OCI-LY1 (cell line): ENCODE measurements around the gene COL26A1.

Experiments
- H2AFZ ChIP-seq: fragments of 200-600 bp; sonication (generic), shearing (Covaris generic); 2 replicates; pipeline ENCODE4 v1.6.0; 2014; ENCODE audit warnings: antibody characterized with exemption, mild to moderate bottlenecking, low read length
- H3F3A ChIP-seq: fragments of 200-600 bp; sonication (generic), shearing (Covaris generic); 2 replicates; pipeline ENCODE4 v1.6.0; 2014; ENCODE audit warnings: mild to moderate bottlenecking, antibody characterized with exemption, low read length, moderate library complexity; ENCODE audit not compliant: insufficient read depth
- H3K27ac ChIP-seq: fragments of 200-600 bp; sonication (generic); 2 replicates; pipeline ENCODE4 v1.5.1; 2014; ENCODE audit warnings: low read length, mixed run types, mild to moderate bottlenecking, low read depth; ENCODE audit not compliant: poor library complexity, severe bottlenecking
- H3K27me3 ChIP-seq: fragments of 200-600 bp; sonication (generic); 2 replicates; pipeline ENCODE4 v1.6.0; 2014; ENCODE audit warnings: antibody characterized with exemption, mild to moderate bottlenecking, low read length, moderate library complexity; ENCODE audit not compliant: insufficient read depth
- H3K36me3 ChIP-seq: fragments of 200-600 bp; sonication (generic); 2 replicates; pipeline ENCODE4 v1.6.1; 2014; ENCODE audit warnings: mild to moderate bottlenecking, antibody characterized with exemption, low read length, moderate library complexity, mixed read lengths; ENCODE audit not compliant: insufficient read depth
- H3K4me1 ChIP-seq: fragments of 200-600 bp; sonication (generic); 2 replicates; pipeline ENCODE4 v1.5.1; 2014; ENCODE audit warnings: mild to moderate bottlenecking, low read length, moderate library complexity; ENCODE audit not compliant: insufficient read depth, severe bottlenecking
- H3K4me2 ChIP-seq: fragments of 200-600 bp; sonication (generic), shearing (Covaris generic); 2 replicates; pipeline ENCODE4 v1.6.1; 2014; ENCODE audit warnings: low read length
- H3K4me3 ChIP-seq: fragments of 200-600 bp; sonication (generic); 2 replicates; pipeline ENCODE4 v1.5.1; 2014; ENCODE audit warnings: low read length, low read depth, mild to moderate bottlenecking, mixed read lengths; ENCODE audit not compliant: poor library complexity, severe bottlenecking
- H3K79me2 ChIP-seq: fragments of 200-600 bp; shearing (Covaris generic); 2 replicates; pipeline ENCODE4 v1.6.1; 2016; ENCODE audit warnings: mixed run types, low read length, mixed read lengths; ENCODE audit not compliant: insufficient read depth
- H3K9ac ChIP-seq: fragments of 200-600 bp; sonication (generic), shearing (Covaris generic); 2 replicates; pipeline ENCODE4 v1.6.1; 2014; ENCODE audit warnings: mild to moderate bottlenecking, low read length, mixed read lengths
- H3K9me2 ChIP-seq: fragments of 200-600 bp; sonication (generic), shearing (Covaris generic); 2 replicates; pipeline ENCODE4 v1.6.1; 2014; ENCODE audit warnings: low read depth, mild to moderate bottlenecking, low read length, mixed read lengths
- H3K9me3 ChIP-seq: fragments of 200-600 bp; shearing (Covaris generic); 2 replicates; pipeline ENCODE4 v1.6.1; 2014; ENCODE audit warnings: low read length, mixed read lengths
- H4K20me1 ChIP-seq: fragments of 200-600 bp; sonication (generic), shearing (Covaris generic); 2 replicates; pipeline ENCODE4 v1.6.0; 2016; ENCODE audit warnings: mild to moderate bottlenecking, low read length; ENCODE audit not compliant: insufficient read depth
- EZH2 ChIP-seq: fragments of 200-600 bp; sonication (generic), shearing (Covaris generic); IDR thresholded peaks from 2 replicates; pipeline ENCODE4 v1.8.0; 2017; ENCODE audit warnings: borderline replicate concordance, mixed run types, mild to moderate bottlenecking, antibody characterized with exemption, low read length, moderate library complexity, mixed read lengths
- TF ChIP-seq, protein P1 (sequence below): fragments of 200-600 bp; sonication (generic), shearing (Covaris generic); IDR thresholded peaks from 2 replicates; pipeline ENCODE4 v1.5.1; 2017; ENCODE audit warnings: mild to moderate bottlenecking, antibody characterized with exemption, low read length, moderate library complexity, mixed read lengths

The COL26A1 gene

GRCh38 chr7:101374990-101375389 is 12.3 kb downstream of the COL26A1 start:
- Histone ChIP-seq H4K20me1 (no peaks in the 10 kb centered on the region), H3K4me1 (no peaks in the 10 kb centered on the region), H3K27me3 (peaks cover 18% of the 10 kb centered on the region; the same call in 1 of the 2 replicates), H3K4me3 (no peak overlapping the region), H3K9me2 (no peaks in the 10 kb centered on the region), H3K36me3 (no peaks in the 10 kb centered on the region), H3K9ac (no peak overlapping the region), H3F3A (no peaks in the 10 kb centered on the region), H3K9me3 (no peaks in the 10 kb centered on the region), H3K27ac (no peak overlapping the region), H2AFZ (no peak overlapping the region), H3K4me2 (no peak overlapping the region), H3K79me2 (no peaks in the 10 kb centered on the region)
- TF ChIP-seq, protein P1, sequence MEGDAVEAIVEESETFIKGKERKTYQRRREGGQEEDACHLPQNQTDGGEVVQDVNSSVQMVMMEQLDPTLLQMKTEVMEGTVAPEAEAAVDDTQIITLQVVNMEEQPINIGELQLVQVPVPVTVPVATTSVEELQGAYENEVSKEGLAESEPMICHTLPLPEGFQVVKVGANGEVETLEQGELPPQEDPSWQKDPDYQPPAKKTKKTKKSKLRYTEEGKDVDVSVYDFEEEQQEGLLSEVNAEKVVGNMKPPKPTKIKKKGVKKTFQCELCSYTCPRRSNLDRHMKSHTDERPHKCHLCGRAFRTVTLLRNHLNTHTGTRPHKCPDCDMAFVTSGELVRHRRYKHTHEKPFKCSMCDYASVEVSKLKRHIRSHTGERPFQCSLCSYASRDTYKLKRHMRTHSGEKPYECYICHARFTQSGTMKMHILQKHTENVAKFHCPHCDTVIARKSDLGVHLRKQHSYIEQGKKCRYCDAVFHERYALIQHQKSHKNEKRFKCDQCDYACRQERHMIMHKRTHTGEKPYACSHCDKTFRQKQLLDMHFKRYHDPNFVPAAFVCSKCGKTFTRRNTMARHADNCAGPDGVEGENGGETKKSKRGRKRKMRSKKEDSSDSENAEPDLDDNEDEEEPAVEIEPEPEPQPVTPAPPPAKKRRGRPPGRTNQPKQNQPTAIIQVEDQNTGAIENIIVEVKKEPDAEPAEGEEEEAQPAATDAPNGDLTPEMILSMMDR = no peak
- TF ChIP-seq EZH2 = no peak

- H4K20me1 ChIP-seq = no peaks in the 10 kb centered on the region
- H3K27me3 ChIP-seq = peaks cover 18% of the 10 kb centered on the region; the same call in 1 of the 2 replicates
- H3K36me3 ChIP-seq = no peaks in the 10 kb centered on the region
- no peak for TF ChIP-seq EZH2
- TF ChIP-seq, protein P1 = no peak
- H3K4me1 ChIP-seq = no peaks in the 10 kb centered on the region
- no peak overlapping the region for H3K4me3 ChIP-seq
- H3K27ac ChIP-seq = no peak overlapping the region
- H3K9me2 ChIP-seq = no peaks in the 10 kb centered on the region
- no peaks in the 10 kb centered on the region for H3F3A ChIP-seq
- no peaks in the 10 kb centered on the region for H3K9me3 ChIP-seq
- no peak overlapping the region for H3K4me2 ChIP-seq
- H2AFZ ChIP-seq = no peak overlapping the region
- no peaks in the 10 kb centered on the region for H3K79me2 ChIP-seq
- H3K9ac ChIP-seq = no peak overlapping the region
Observed at GRCh38 chr7:101376601-101377000, 13.9 kb downstream of the COL26A1 start.

- H3K4me2 ChIP-seq = no peak overlapping the region
- H3K36me3 ChIP-seq = no peaks in the 10 kb centered on the region
- H3K9ac ChIP-seq = no peak overlapping the region
- H3K9me2 ChIP-seq = no peaks in the 10 kb centered on the region
- H3K4me1 ChIP-seq = no peaks in the 10 kb centered on the region
- H3K9me3 ChIP-seq = no peaks in the 10 kb centered on the region
- TF ChIP-seq, protein P1 = no peak
- no peak for TF ChIP-seq EZH2
- no peak overlapping the region for H3K4me3 ChIP-seq
- H3K27me3 ChIP-seq = peaks cover 17% of the 10 kb centered on the region; the same call in 1 of the 2 replicates
- H3K27ac ChIP-seq = no peak overlapping the region
- H2AFZ ChIP-seq = no peak overlapping the region
- no peaks in the 10 kb centered on the region for H3K79me2 ChIP-seq
- H3F3A ChIP-seq = no peaks in the 10 kb centered on the region
- H4K20me1 ChIP-seq = no peaks in the 10 kb centered on the region
Observed at GRCh38 chr7:101377189-101377736, 14.6 kb downstream of the COL26A1 start.
